Smooth muscle cell (in vitro differentiated cells): Measurements from ENCODE around the gene ACER2. TPM values are rescaled to one million over a fixed set of nuclear protein-coding genes. Genes with fewer than 3 reads are reported as not detected.

Experiments
- DNase-seq: peaks from one replicate; lab custom pipeline; 2025; ENCODE audit not compliant: unreplicated experiment; lab: John Stamatoyannopoulos, UW
- H2AFZ ChIP-seq: fragments of 200-600 bp; sonication (generic); 2 replicates; pipeline ENCODE4 v1.6.0; 2016; ENCODE audit warnings: antibody characterized with exemption, low read depth, mild to moderate bottlenecking
- H3F3A ChIP-seq: fragments of 200-600 bp; sonication (generic); 2 replicates; pipeline ENCODE4 v1.6.0; 2017; ENCODE audit warnings: antibody characterized with exemption, low read depth
- H3K27ac ChIP-seq: fragments of 200-600 bp; sonication (generic); 2 replicates; pipeline ENCODE4 v1.5.1; 2016; ENCODE audit warnings: low read depth, mild to moderate bottlenecking
- H3K27me3 ChIP-seq: fragments of 200-600 bp; sonication (generic); 2 replicates; pipeline ENCODE4 v1.6.1; 2016; ENCODE audit warnings: low read depth, mild to moderate bottlenecking
- H3K36me3 ChIP-seq: fragments of 200-600 bp; sonication (generic); 2 replicates; pipeline ENCODE4 v1.5.1; 2016; ENCODE audit warnings: low read depth
- H3K4me1 ChIP-seq: fragments of 200-600 bp; sonication (generic); 2 replicates; pipeline ENCODE4 v1.5.1; 2016; ENCODE audit warnings: low read depth
- H3K4me2 ChIP-seq: fragments of 200-600 bp; sonication (generic); 2 replicates; pipeline ENCODE4 v1.6.0; 2016; ENCODE audit warnings: mild to moderate bottlenecking
- H3K4me3 ChIP-seq: fragments of 200-600 bp; sonication (generic); 2 replicates; pipeline ENCODE4 v1.5.1; 2016; ENCODE audit warnings: mild to moderate bottlenecking
- H3K79me2 ChIP-seq: fragments of 200-600 bp; sonication (generic); 2 replicates; pipeline ENCODE4 v1.6.0; 2016; ENCODE audit warnings: low read depth, mild to moderate bottlenecking
- H3K9ac ChIP-seq: fragments of 200-600 bp; sonication (generic); 2 replicates; pipeline ENCODE4 v1.6.0; 2016; ENCODE audit warnings: low read depth
- H3K9me3 ChIP-seq: fragments of 200-600 bp; sonication (generic); replicated peaks from 2 replicates; pipeline ENCODE4 v1.5.1; 2016; ENCODE audit warnings: low read depth
- H4K20me1 ChIP-seq: fragments of 200-600 bp; sonication (generic); 2 replicates; pipeline ENCODE4 v1.6.0; 2016; ENCODE audit warnings: low read depth
- WGBS: methylation state at CpG from one replicate; pipeline ENCODE4 v1.1.7; 2016; ENCODE audit warnings: low lambda C conversion rate; 5-methylcytosine and 5-hydroxymethylcytosine counted together
- polyA plus RNA-seq: library from polyadenylated mRNA; unstranded; fragments of >200 nt; fragmentation: Nextera tagmentation; extraction: Ambion mirVana; gene quantifications from 2 replicates; pipeline ENCODE4 v1.2.1, GENCODE V29; 2016
- total RNA-seq: library from RNA; depleted of rRNA; stranded (reverse); fragments of >200 nt; gene quantifications from 2 replicates; pipeline ENCODE4 v1.2.3, GENCODE V29; 2014
- TF ChIP-seq, protein P1 (sequence below): fragments of 200-600 bp; sonication (generic); IDR thresholded peaks from 2 replicates; pipeline ENCODE4 v1.5.1; 2017; ENCODE audit warnings: borderline replicate concordance, mild to moderate bottlenecking, antibody characterized with exemption; ENCODE audit not compliant: insufficient read depth, poor library complexity, severe bottlenecking

ACER2 gene
- total and polyA plus RNA-seq, 2 experiments from 2014 or later = 0.49 to 4.2 TPM

DNA sequence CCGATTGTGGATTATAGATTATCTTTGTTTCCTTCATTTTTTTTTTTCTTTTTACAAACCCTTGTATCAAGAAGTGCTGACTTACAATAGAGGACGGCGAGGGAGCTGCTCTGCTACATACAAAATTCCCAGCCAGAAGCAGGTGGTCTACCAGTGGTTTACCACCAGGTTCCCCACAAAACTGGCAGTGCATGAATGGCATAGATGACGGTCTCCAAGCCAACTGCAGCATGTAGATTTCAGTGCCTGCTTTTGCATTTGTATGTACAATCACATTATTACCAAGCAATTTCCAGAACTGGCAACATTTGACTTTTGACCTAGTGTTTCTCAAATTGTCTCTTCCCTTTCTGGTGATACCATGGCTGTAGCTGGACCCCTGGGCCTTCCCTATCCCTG is 84.0 kb downstream of the ACER2 start:
- Histone ChIP-seq H3K27me3 (no peaks in the 10 kb centered on the region), H3K79me2 (no peaks in the 10 kb centered on the region), H4K20me1 (no peaks in the 10 kb centered on the region), H3K9me3 (no peaks in the 10 kb centered on the region), H3K4me1 (no peaks in the 10 kb centered on the region), H3K4me3 (no peak overlapping the region), H3F3A (no peaks in the 10 kb centered on the region), H3K27ac (no peak overlapping the region), H2AFZ (no peak overlapping the region), H3K36me3 (no peaks in the 10 kb centered on the region), H3K9ac (no peak overlapping the region), H3K4me2 (peak overlapping the region; percentile 46)
- TF ChIP-seq, protein P1, sequence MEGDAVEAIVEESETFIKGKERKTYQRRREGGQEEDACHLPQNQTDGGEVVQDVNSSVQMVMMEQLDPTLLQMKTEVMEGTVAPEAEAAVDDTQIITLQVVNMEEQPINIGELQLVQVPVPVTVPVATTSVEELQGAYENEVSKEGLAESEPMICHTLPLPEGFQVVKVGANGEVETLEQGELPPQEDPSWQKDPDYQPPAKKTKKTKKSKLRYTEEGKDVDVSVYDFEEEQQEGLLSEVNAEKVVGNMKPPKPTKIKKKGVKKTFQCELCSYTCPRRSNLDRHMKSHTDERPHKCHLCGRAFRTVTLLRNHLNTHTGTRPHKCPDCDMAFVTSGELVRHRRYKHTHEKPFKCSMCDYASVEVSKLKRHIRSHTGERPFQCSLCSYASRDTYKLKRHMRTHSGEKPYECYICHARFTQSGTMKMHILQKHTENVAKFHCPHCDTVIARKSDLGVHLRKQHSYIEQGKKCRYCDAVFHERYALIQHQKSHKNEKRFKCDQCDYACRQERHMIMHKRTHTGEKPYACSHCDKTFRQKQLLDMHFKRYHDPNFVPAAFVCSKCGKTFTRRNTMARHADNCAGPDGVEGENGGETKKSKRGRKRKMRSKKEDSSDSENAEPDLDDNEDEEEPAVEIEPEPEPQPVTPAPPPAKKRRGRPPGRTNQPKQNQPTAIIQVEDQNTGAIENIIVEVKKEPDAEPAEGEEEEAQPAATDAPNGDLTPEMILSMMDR = no peak
- WGBS = 85% methylated on average over 4 of the region's 4 CpGs
- DNase-seq = no peak

DNA sequence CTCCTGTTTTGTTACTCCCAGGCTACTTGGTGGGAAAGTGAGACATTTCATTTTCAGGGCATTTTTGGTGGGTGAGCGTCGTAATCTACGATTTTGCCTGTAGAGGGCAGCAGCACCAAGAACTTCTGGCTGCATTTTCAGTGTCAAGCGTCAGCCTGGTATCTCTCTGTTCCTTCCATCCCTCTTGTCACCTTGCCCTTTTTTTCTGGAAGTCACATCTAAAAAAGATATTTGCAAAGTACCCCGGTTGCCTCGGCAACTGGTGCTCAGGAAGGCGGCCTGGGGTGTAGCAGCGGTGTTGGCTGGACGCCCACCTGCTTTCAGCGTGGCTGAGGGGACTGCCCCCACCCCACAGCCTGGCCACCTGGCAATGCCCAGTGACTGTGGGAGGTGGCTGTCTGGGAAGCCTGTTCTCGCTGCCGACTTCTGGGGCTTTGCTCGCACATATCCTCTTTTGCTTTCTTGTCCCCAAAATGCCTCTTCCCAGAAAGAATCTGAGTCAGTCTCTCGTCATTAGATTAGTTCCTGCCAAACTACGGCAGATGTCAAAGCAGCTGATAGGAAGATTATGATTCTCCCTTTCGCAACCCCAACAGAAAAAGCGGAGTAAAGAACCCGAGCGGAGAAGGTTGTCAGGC is 84.5 kb downstream of the ACER2 start:
- H3K79me2 ChIP-seq = no peaks in the 10 kb centered on the region
- peak overlapping the region; percentile 27 for H3K4me3 ChIP-seq
- no peaks in the 10 kb centered on the region for H3K36me3 ChIP-seq
- no peaks in the 10 kb centered on the region for H4K20me1 ChIP-seq
- H3K4me1 ChIP-seq = peaks cover under 1% of the 10 kb centered on the region
- peak; percentile 47 for DNase-seq
- H2AFZ ChIP-seq = no peak overlapping the region
- peak overlapping the region; percentile 71 for H3K4me2 ChIP-seq
- H3K9ac ChIP-seq = peak overlapping the region; percentile 5
- no peaks in the 10 kb centered on the region for H3K27me3 ChIP-seq
- no peaks in the 10 kb centered on the region for H3K9me3 ChIP-seq
- WGBS = 15% methylated on average over 19 of the region's 19 CpGs
- H3F3A ChIP-seq = no peaks in the 10 kb centered on the region
- TF ChIP-seq, protein P1 = peak; percentile 81
- peak overlapping the region; percentile 46 for H3K27ac ChIP-seq

DNA sequence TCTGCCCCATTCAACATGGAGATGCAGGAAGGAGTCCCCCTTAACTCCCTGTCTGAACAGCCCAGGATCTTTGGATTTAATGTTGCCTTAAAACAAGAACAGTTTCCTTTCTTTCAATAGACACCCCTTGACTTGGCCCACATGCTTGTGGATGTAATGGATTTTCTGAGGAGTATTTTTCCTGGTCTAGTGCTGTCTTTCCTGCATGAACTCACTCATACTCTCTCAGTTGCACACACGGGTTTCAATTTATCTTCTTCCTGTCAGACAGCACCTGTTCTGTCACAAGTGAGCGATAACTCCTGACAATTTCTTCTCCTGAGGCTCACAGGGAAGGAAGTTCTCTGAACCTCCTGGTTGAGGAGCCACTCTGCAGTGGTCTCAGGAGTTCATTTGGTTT is 85.1 kb downstream of the ACER2 start:
- Histone ChIP-seq H3K9me3 (no peaks in the 10 kb centered on the region), H4K20me1 (no peaks in the 10 kb centered on the region), H3K36me3 (no peaks in the 10 kb centered on the region), H3K4me2 (peak overlapping the region; percentile 71), H3K4me3 (no peak overlapping the region), H3F3A (no peaks in the 10 kb centered on the region), H3K9ac (no peak overlapping the region), H3K79me2 (no peaks in the 10 kb centered on the region), H2AFZ (no peak overlapping the region), H3K27ac (no peak overlapping the region), H3K4me1 (peaks cover 3% of the 10 kb centered on the region), H3K27me3 (no peaks in the 10 kb centered on the region)
- 82% methylated on average over 2 of the region's 2 CpGs for WGBS
- no peak for DNase-seq
- TF ChIP-seq, protein P1 = no peak
